ENCODE results near the gene LPAR1. TPM values are rescaled to one million over a fixed set of nuclear protein-coding genes. Genes with fewer than 3 reads are reported as not detected.

Gene LPAR1
- polyA plus RNA-seq, 3 donors: 15.1 to 18.1 (median 17.5) TPM

GRCh38 chr9:111069183-111069582 lies 30.9 kb upstream of the LPAR1 start:
- peak overlapping the region; percentile 83 to 97 (median 93) for H3K27ac Mint-ChIP-seq
- H3K4me3 ChIP-seq (replicated peaks in 1 of 3; ENCODE audit: low read depth in 2 of 3, low read length in 3 of 3): no peak overlapping the region
- H3K4me2 ChIP-seq (replicated peaks; ENCODE audit: extremely low read depth, low read length, poor library complexity, severe bottlenecking): no peak overlapping the region
- H2AFZ ChIP-seq (ENCODE audit: insufficient read depth, low read depth, low read length, poor library complexity, severe bottlenecking): peak overlapping the region; percentile 44
- peaks cover 0 to 1% (median 1%) of the 10 kb centered on the region in 3 donors for H3K27me3 Mint-ChIP-seq (ENCODE audit: low read depth in 3 of 3)
- peaks cover 53% of the 10 kb centered on the region for H3K4me1 Mint-ChIP-seq
- no peaks in the 10 kb centered on the region for H3K36me3 ChIP-seq (replicated peaks in 1 of 2; ENCODE audit: control insufficient read depth in 1 of 2, insufficient read depth in 2 of 2, low read length in 2 of 2)
- no peaks in the 10 kb centered on the region for H4K20me1 ChIP-seq (ENCODE audit: insufficient read depth, low read length)
- H3K79me2 ChIP-seq (ENCODE audit: insufficient read depth, low read length): no peaks in the 10 kb centered on the region
- no peak overlapping the region for H3K4me3 Mint-ChIP-seq
- no peak for TF ChIP-seq CTCF (IDR thresholded peaks at IDR 0.05)
- H3K9me3 Mint-ChIP-seq: peaks cover 0 to 6% (median 0%) of the 10 kb centered on the region in 7 donors
- H3K27ac ChIP-seq (ENCODE audit: low read depth in 1 of 2, low read length in 2 of 2): peak overlapping the region in 1 of 2 donors; percentile 65
- H3K9ac ChIP-seq (ENCODE audit: insufficient read depth, low read length, poor library complexity, severe bottlenecking): no peak overlapping the region
- WGBS (ENCODE audit: insufficient coverage): no CpG with 5 or more reads among the region's 2 CpGs
- H3K9me3 ChIP-seq (replicated peaks in 1 of 2; ENCODE audit: control insufficient read depth in 1 of 2, insufficient read depth in 1 of 2, low read length in 2 of 2): no peaks in the 10 kb centered on the region
- no peaks in the 10 kb centered on the region for H3K27me3 ChIP-seq (ENCODE audit: control insufficient read depth in 2 of 2, insufficient read depth in 2 of 2, low read length in 2 of 2)
- H3K36me3 Mint-ChIP-seq: peaks cover 2 to 3% of the 10 kb centered on the region in 2 donors
- no peak for DNase-seq
- peaks cover 43 to 57% of the 10 kb centered on the region in 2 donors for H3K4me1 ChIP-seq (ENCODE audit: control insufficient read depth in 1 of 2, insufficient read depth in 2 of 2, low read length in 2 of 2)
- intact Hi-C loops (cut with micrococcal nuclease): no loop called here

- peaks cover 55% of the 10 kb centered on the region for H3K4me1 Mint-ChIP-seq
- no CpG with 5 or more reads among the region's 4 CpGs for WGBS (ENCODE audit: insufficient coverage)
- DNase-seq: peak; percentile 71 to 85 (median 80)
- H3K4me1 ChIP-seq (ENCODE audit: control insufficient read depth in 1 of 2, insufficient read depth in 2 of 2, low read length in 2 of 2): peaks cover 42 to 53% of the 10 kb centered on the region in 2 donors
- H4K20me1 ChIP-seq (ENCODE audit: insufficient read depth, low read length): no peaks in the 10 kb centered on the region
- no peaks in the 10 kb centered on the region for H3K36me3 ChIP-seq (replicated peaks in 1 of 2; ENCODE audit: control insufficient read depth in 1 of 2, insufficient read depth in 2 of 2, low read length in 2 of 2)
- H3K9me3 ChIP-seq (replicated peaks in 1 of 2; ENCODE audit: control insufficient read depth in 1 of 2, insufficient read depth in 1 of 2, low read length in 2 of 2): no peaks in the 10 kb centered on the region
- no peaks in the 10 kb centered on the region for H3K79me2 ChIP-seq (ENCODE audit: insufficient read depth, low read length)
- H3K9ac ChIP-seq (ENCODE audit: insufficient read depth, low read length, poor library complexity, severe bottlenecking): no peak overlapping the region
- peak overlapping the region; percentile 86 to 97 (median 94) for H3K27ac Mint-ChIP-seq
- H3K27ac ChIP-seq (ENCODE audit: low read depth in 1 of 2, low read length in 2 of 2): peak overlapping the region; percentile 62 to 65
- H3K27me3 Mint-ChIP-seq (ENCODE audit: low read depth in 3 of 3): peaks cover 0 to 1% (median 1%) of the 10 kb centered on the region in 3 donors
- peaks cover 1 to 2% of the 10 kb centered on the region in 2 donors for H3K36me3 Mint-ChIP-seq
- H2AFZ ChIP-seq (ENCODE audit: insufficient read depth, low read depth, low read length, poor library complexity, severe bottlenecking): peak overlapping the region; percentile 44
- intact Hi-C loops (cut with micrococcal nuclease): no loop called here
- H3K4me3 ChIP-seq (replicated peaks in 1 of 3; ENCODE audit: low read depth in 2 of 3, low read length in 3 of 3): peak overlapping the region in 1 of 3 experiments; percentile 11
- peak overlapping the region; percentile 35 for H3K4me3 Mint-ChIP-seq
- H3K4me2 ChIP-seq (replicated peaks; ENCODE audit: extremely low read depth, low read length, poor library complexity, severe bottlenecking): peak overlapping the region; percentile 47
- H3K27me3 ChIP-seq (ENCODE audit: control insufficient read depth in 2 of 2, insufficient read depth in 2 of 2, low read length in 2 of 2): no peaks in the 10 kb centered on the region
- peaks cover 0 to 4% (median 0%) of the 10 kb centered on the region in 7 donors for H3K9me3 Mint-ChIP-seq
- TF ChIP-seq CTCF (IDR thresholded peaks at IDR 0.05): no peak
Observed at GRCh38 chr9:111068771-111069170, 30.5 kb upstream of the LPAR1 start.
